Upper lobe of right lung (tissue), 1 donor: Measurements from ENCODE around the gene NTHL1. TPM values are rescaled to one million over a fixed set of nuclear protein-coding genes. Genes with fewer than 3 reads are reported as not detected.

Source experiments
- ATAC-seq: fragments of 200-7000 bp; cut with Tn5 transposase; one replicate; pipeline ENCODE4 v1.9.1; 2020; ENCODE audit warnings: mild to moderate bottlenecking, moderate library complexity
- DNase-seq: peaks from one replicate; pipeline ENCODE4 v3.0.0-alpha.2; 2020
- H3K27ac ChIP-seq: fragments of 200-600 bp; one replicate; pipeline ENCODE4 v1.8.0; 2022
- H3K27me3 ChIP-seq: fragments of 200-600 bp; one replicate; pipeline ENCODE4 v1.8.0; 2022; ENCODE audit warnings: mild to moderate bottlenecking
- H3K36me3 ChIP-seq: fragments of 200-600 bp; one replicate; pipeline ENCODE4 v1.8.0; 2022
- H3K4me1 ChIP-seq: fragments of 200-600 bp; one replicate; pipeline ENCODE4 v1.8.0; 2022
- H3K4me3 ChIP-seq: fragments of 200-600 bp; one replicate; pipeline ENCODE4 v1.8.0; 2022; ENCODE audit warnings: mild to moderate bottlenecking
- H3K9me3 ChIP-seq: fragments of 200-600 bp; one replicate; pipeline ENCODE4 v1.8.0; 2022
- intact Hi-C: fragments of 100-400 bp; cut with DNase I; formaldehyde crosslinking; loops from one replicate; pipeline ENCODE4 v1.11.0; 2022
- total RNA-seq: library from RNA; stranded (reverse); fragmentation: NEBNext Ultra II Directional; extraction: Animal tissue kit (Norgen Biotek cat#: 25700); gene quantifications from one replicate; pipeline ENCODE4 v1.2.1, GENCODE V29; 2021
- TF ChIP-seq, protein P1 (sequence below): fragments of 200-600 bp; IDR thresholded peaks from one replicate; pipeline ENCODE4 v1.8.0; 2022; ENCODE audit warnings: antibody characterized with exemption
- donor health status: DM: no; HTN: yes; CAD: no; lungs with severe emphysema.

The NTHL1 gene
- total RNA-seq, 1 donor from 2014 or later: 26.4 TPM

DNA sequence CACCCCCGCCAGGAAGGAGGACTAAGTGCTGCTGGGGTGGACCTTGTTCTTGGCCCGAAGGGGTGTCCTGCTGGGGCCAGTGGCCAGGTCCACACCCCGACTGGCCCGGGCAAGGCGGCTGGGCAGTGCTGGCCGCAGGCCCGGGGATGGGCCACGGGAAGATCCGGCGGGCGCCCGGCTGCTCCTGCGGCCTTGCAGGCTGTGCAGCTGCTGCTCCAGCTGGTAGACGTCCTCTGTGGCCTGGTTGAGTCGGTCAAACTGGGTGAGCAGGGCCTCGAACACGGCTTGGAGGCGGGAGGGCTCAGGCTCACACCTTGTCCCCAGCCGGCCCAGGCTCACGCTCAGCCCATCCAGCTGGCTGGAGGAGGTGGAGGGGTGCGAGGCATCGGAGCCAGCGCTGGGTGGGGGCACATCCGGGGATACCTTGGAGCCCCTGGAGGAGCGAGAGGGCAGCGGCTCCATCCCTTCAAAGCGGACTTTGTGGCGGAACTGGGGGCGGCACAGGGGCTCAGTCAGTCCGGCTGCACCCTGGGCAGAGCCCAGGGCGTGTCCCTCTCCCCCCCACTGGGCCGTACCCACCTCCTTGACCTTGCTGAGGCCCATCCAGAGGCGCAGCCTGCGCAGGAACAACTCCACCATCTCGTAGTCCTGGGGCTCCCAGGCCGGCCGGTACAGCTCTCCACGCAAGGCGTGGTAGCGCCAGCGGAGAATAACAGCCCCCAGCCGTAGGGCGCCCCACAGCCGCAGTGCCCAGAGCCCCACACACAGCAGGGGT lies 42.3 kb upstream of the NTHL1 start:
- DNase-seq (no peak), ATAC-seq (no peak)
- intact Hi-C loops: no loop called here
- Histone ChIP-seq H3K36me3 (peaks cover 86% of the 10 kb centered on the region), H3K4me1 (no peaks in the 10 kb centered on the region), H3K27ac (peak overlapping the region; percentile 36), H3K4me3 (no peak overlapping the region), H3K9me3 (no peaks in the 10 kb centered on the region), H3K27me3 (no peaks in the 10 kb centered on the region)
- TF ChIP-seq, protein P1, sequence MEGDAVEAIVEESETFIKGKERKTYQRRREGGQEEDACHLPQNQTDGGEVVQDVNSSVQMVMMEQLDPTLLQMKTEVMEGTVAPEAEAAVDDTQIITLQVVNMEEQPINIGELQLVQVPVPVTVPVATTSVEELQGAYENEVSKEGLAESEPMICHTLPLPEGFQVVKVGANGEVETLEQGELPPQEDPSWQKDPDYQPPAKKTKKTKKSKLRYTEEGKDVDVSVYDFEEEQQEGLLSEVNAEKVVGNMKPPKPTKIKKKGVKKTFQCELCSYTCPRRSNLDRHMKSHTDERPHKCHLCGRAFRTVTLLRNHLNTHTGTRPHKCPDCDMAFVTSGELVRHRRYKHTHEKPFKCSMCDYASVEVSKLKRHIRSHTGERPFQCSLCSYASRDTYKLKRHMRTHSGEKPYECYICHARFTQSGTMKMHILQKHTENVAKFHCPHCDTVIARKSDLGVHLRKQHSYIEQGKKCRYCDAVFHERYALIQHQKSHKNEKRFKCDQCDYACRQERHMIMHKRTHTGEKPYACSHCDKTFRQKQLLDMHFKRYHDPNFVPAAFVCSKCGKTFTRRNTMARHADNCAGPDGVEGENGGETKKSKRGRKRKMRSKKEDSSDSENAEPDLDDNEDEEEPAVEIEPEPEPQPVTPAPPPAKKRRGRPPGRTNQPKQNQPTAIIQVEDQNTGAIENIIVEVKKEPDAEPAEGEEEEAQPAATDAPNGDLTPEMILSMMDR: no peak

DNA sequence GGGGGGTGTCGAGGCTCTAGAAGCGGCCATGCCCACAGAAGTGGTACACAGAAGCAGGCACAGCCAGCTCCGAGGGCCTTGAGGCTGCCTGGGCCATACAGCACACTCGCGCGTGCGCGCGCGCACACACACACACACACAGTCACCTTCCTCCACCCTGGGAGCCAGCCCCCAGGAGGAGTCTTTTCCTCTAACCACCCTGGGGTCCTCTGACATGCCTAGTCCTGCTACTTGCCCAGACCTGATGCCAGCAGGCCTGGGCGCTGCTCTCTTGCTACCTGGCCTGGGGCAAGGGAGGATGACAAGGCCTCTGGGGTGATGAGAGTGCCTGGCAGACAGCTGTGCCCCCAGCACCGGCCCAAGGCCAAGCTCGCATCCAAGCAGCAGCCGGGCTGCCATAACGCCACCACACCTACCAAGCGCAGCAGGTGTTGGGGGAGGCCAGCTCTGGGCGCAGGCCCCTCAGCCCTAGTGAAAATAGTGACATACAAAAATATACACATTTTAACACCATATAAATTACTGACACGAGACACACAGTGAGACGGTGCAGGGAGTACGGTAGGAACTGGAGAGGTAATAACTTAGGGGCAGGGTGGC lies 41.2 kb upstream of the NTHL1 start:
- ATAC-seq (no peak), DNase-seq (no peak)
- peaks cover 81% of the 10 kb centered on the region for H3K36me3 ChIP-seq
- H3K27ac ChIP-seq: no peak overlapping the region
- TF ChIP-seq, protein P1: no peak
- H3K27me3 ChIP-seq: no peaks in the 10 kb centered on the region
- no peak overlapping the region for H3K4me3 ChIP-seq
- H3K4me1 ChIP-seq: no peaks in the 10 kb centered on the region
- intact Hi-C loops: no loop called here
- no peaks in the 10 kb centered on the region for H3K9me3 ChIP-seq

DNA sequence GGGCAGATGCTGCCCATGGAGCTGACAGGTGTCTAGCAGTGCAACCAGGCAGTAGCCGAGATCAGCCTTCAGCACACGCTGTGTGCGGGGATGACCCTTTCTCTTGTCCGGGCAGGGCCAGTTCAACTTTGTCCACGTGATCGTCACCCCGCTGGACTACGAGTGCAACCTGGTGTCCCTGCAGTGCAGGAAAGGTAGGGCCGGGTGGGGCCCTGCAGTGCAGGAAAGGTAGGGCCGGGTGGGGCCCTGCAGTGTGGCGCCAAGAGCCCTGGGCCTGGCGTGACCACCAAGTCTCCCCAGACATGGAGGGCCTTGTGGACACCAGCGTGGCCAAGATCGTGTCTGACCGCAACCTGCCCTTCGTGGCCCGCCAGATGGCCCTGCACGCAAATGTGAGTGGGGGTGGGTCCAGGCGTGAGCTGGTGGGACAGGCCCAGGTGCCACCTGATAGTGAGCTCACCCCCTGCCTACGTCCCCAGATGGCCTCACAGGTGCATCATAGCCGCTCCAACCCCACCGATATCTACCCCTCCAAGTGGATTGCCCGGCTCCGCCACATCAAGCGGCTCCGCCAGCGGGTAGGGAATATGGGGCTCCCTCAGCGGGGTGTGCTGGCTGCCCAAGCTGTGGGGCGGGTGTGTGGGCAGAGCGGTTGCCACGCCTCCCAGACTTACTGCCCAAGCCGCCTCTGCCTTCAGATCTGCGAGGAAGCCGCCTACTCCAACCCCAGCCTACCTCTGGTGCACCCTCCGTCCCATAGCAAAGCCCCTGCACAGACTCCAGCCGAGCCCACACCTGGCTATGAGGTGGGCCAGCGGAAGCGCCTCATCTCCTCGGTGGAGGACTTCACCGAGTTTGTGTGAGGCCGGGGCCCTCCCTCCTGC lies 40.4 kb upstream of the NTHL1 start:
- TF ChIP-seq, protein P1: no peak
- no peak overlapping the region for H3K27ac ChIP-seq
- intact Hi-C loops: no loop called here
- no peaks in the 10 kb centered on the region for H3K4me1 ChIP-seq
- H3K36me3 ChIP-seq: peaks cover 80% of the 10 kb centered on the region
- DNase-seq: no peak
- no peaks in the 10 kb centered on the region for H3K9me3 ChIP-seq
- H3K27me3 ChIP-seq: no peaks in the 10 kb centered on the region
- ATAC-seq: no peak
- no peak overlapping the region for H3K4me3 ChIP-seq

DNA sequence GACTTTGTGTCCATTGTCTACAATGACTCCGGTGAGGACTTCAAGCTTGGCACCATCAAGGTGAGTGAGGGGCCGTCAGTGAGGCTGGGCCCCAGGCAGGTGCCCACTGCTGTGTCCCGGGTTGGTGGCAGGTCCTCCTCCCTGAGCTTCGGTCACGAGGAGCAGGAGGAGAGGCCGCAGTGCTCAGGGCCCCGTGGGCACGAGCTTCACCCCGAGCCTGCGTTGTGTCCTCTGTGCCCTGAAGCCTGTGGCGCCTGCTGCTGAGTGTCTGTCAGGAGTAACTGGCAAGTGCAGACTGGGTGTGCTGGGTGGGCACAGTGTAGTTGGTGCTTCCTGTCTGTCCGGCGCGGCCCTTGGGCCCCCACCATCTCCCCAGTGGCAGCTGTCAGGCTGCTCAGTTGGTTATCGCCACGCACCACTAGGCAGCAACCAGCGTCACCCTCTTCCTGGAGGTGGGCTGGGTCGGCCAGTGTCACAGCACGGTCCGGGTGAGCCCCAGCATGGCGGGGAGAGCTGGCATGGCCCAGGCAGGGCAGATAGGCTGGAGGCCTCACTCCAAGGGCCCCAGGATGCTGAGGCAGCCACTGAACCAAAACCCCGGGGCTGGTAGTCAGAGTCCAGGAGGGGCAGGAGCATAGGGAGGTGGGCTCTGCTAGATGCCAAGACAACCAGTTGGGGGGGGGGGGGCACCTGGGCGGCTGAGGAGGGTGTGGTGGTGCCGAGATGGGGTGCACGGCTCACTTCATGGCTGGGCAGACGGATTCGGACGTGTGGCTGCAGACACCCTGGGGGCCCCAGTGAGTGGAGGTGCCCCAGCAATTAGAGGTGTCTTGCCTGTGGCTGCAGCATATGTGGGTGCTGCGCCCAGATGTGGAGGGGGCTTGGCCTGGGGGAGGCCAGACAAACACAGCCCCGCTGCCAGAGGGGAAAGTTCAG lies 39.4 kb upstream of the NTHL1 start:
- Histone ChIP-seq H3K4me1 (peaks cover 2% of the 10 kb centered on the region), H3K36me3 (peaks cover 79% of the 10 kb centered on the region)
- DNase-seq: no peak

More for the DNA sequence above, 39.4 kb upstream of the NTHL1 start:
- H3K27ac ChIP-seq: no peak overlapping the region
- no peaks in the 10 kb centered on the region for H3K9me3 ChIP-seq
- H3K27me3 ChIP-seq: no peaks in the 10 kb centered on the region
- no peak overlapping the region for H3K4me3 ChIP-seq
- ATAC-seq: no peak
- TF ChIP-seq, protein P1: no peak
- intact Hi-C loops: no loop called here
